Activated T-helper 1 cell treated with anti-CD3 and anti-CD28 coated beads, Interleukin-12 subunit alpha, Interleukin-12 subunit beta, Interleukin-2, Interleukin-4 antibody, amounts not matched to agents 30 ng/mL and 10 ng/mL and 1 ng/mL, durations not matched to agents 14 hours and 24 hours and 36 hours (primary cell): ENCODE results near the gene TTC17. TPM values are rescaled to one million over a fixed set of nuclear protein-coding genes. Genes with fewer than 3 reads are reported as not detected.
A peak's percentile ranks its signal among the peaks of the same experiment; 100 is the strongest.
"Not testable (repeated sequence)": the region's sequence is repeated elsewhere in the genome, so short reads cannot be mapped to it uniquely, and the experiment has no call there.

ENCODE experiments used
- DNase-seq: peaks from one replicate; pipeline ENCODE4 v3.0.0; 2021; ENCODE audit warnings: low spot score
- H3K27ac Mint-ChIP-seq: one replicate; pipeline ENCODE4 v1.8.0; 2021; ENCODE audit warnings: mild to moderate bottlenecking, mixed read lengths
- H3K27me3 Mint-ChIP-seq: one replicate; pipeline ENCODE4 v1.8.0; 2022; ENCODE audit warnings: mild to moderate bottlenecking, moderate library complexity, mixed read lengths; ENCODE audit not compliant: insufficient read depth
- H3K36me3 Mint-ChIP-seq: one replicate; pipeline ENCODE4 v1.8.0; 2021; ENCODE audit warnings: low read depth, mixed read lengths
- H3K4me1 Mint-ChIP-seq: one replicate; pipeline ENCODE4 v1.8.0; 2021; ENCODE audit warnings: low read depth, mixed read lengths
- H3K4me3 Mint-ChIP-seq: one replicate; pipeline ENCODE4 v1.8.0; 2021; ENCODE audit warnings: mild to moderate bottlenecking, moderate library complexity, mixed read lengths
- H3K9me3 Mint-ChIP-seq: one replicate; pipeline ENCODE4 v1.8.0; 2021; ENCODE audit warnings: mixed read lengths
- intact Hi-C: fragments of 100-400 bp; cut with micrococcal nuclease; formaldehyde crosslinking; loops from one replicate; pipeline ENCODE4 v1.15.1; 2024
- total RNA-seq: library from RNA; stranded (reverse); gene quantifications from 2 replicates; pipeline ENCODE4 v1.2.3, GENCODE V29; 2022

Gene TTC17
- 74.4 and 74.7 TPM in 2 replicates for total RNA-seq

GRCh38 chr11:43358801-43359421 lies at the start of gene TTC17:
Gene TTC17, plus strand, starts transcription at chr11:43358920. Its CDS starts 35 bp downstream, at chr11:43358955.
- peaks cover 11% of the 10 kb centered on the region for H3K36me3 Mint-ChIP-seq
- DNase-seq, result peak; percentile 92
- H3K4me3 Mint-ChIP-seq, result peak within 1 kb of the TSS; percentile 94
- H3K9me3 Mint-ChIP-seq, result no peaks in the 10 kb centered on the region
- H3K4me1 Mint-ChIP-seq, result peaks cover 38% of the 10 kb centered on the region
- peak within 1 kb of the TSS; percentile 92 for H3K27ac Mint-ChIP-seq
- H3K27me3 Mint-ChIP-seq, result peaks cover 2% of the 10 kb centered on the region
- intact Hi-C loops, result loop anchor here (1.0 to 10.0 kb wide), 6 partner anchors 34 to 506 kb away; partner anchors contain the start of genes API5 and HSD17B12

- intact Hi-C loops, result loop anchor here (1.0 to 10.0 kb wide), 11 partner anchors 46 to 1253 kb away; partner anchors contain the start of genes ACCS, CD82, EXT2 and HSD17B12
- Mint-ChIP-seq H3K36me3 (peaks cover 5% of the 10 kb centered on the region), H3K4me1 (peaks cover 50% of the 10 kb centered on the region), H3K27me3 (peaks cover 2% of the 10 kb centered on the region), H3K4me3 (peak within 1 kb of the TSS; percentile 97), H3K27ac (peak within 1 kb of the TSS; percentile 93), H3K9me3 (no peaks in the 10 kb centered on the region)
- DNase-seq, result peak; percentile 89
Measured at GRCh38 chr11:43311791-43312607, 46.7 kb upstream of the TTC17 start, which contains the start of gene API5. Gene API5, plus strand, starts transcription at chr11:43311996. Its CDS starts 132 bp downstream, at chr11:43312128.

- H3K27me3 Mint-ChIP-seq, result no peaks in the 10 kb centered on the region
- H3K36me3 Mint-ChIP-seq, result peaks cover 12% of the 10 kb centered on the region
- intact Hi-C loops, result loop anchor here (2.0 to 10.0 kb wide), 3 partner anchors 17 to 1249 kb away; partner anchors contain the start of genes ACCS and CD82
- no peaks in the 10 kb centered on the region for H3K9me3 Mint-ChIP-seq
- peaks cover 51% of the 10 kb centered on the region for H3K4me1 Mint-ChIP-seq
- no peak overlapping the region for H3K4me3 Mint-ChIP-seq
- DNase-seq, result no peak
- no peak overlapping the region for H3K27ac Mint-ChIP-seq
Measured at GRCh38 chr11:43315966-43316365, 42.8 kb upstream of the TTC17 start.

- no peaks in the 10 kb centered on the region for H3K27me3 Mint-ChIP-seq
- no peak overlapping the region for H3K27ac Mint-ChIP-seq
- H3K4me3 Mint-ChIP-seq, result no peak overlapping the region
- H3K4me1 Mint-ChIP-seq, result peaks cover 49% of the 10 kb centered on the region
- intact Hi-C loops, result loop anchor here (2.0 to 10.0 kb wide), 3 partner anchors 16 to 1248 kb away; partner anchors contain the start of genes ACCS and CD82
- H3K36me3 Mint-ChIP-seq, result peaks cover 13% of the 10 kb centered on the region
- H3K9me3 Mint-ChIP-seq, result no peaks in the 10 kb centered on the region
- DNase-seq, result no peak
Measured at GRCh38 chr11:43316451-43316850, 42.3 kb upstream of the TTC17 start.

GRCh38 chr11:43327987-43328386 lies 30.7 kb upstream of the TTC17 start:
- no peak for DNase-seq
- H3K36me3 Mint-ChIP-seq, result peaks cover 62% of the 10 kb centered on the region

GRCh38 chr11:43328482-43328881 lies 30.2 kb upstream of the TTC17 start:
- Mint-ChIP-seq H3K4me3 (no peak overlapping the region), H3K9me3 (no peaks in the 10 kb centered on the region), H3K36me3 (peaks cover 62% of the 10 kb centered on the region), H3K27ac (no peak overlapping the region), H3K4me1 (peaks cover 5% of the 10 kb centered on the region), H3K27me3 (no peaks in the 10 kb centered on the region)
- intact Hi-C loops, result no loop called here
- DNase-seq, result no peak

More at GRCh38 chr11:43327987-43328386, 30.7 kb upstream of the TTC17 start:
- Mint-ChIP-seq H3K27ac (no peak overlapping the region), H3K4me3 (no peak overlapping the region), H3K9me3 (no peaks in the 10 kb centered on the region), H3K27me3 (no peaks in the 10 kb centered on the region), H3K4me1 (peaks cover 5% of the 10 kb centered on the region)
- intact Hi-C loops, result no loop called here

GRCh38 chr11:43341159-43341558 lies 17.6 kb upstream of the TTC17 start:
- Mint-ChIP-seq H3K36me3 (peaks cover 26% of the 10 kb centered on the region), H3K27ac (no peak overlapping the region), H3K27me3 (no peaks in the 10 kb centered on the region), H3K9me3 (no peaks in the 10 kb centered on the region), H3K4me1 (no peaks in the 10 kb centered on the region), H3K4me3 (no peak overlapping the region)
- intact Hi-C loops, result no loop called here
- no peak for DNase-seq

GRCh38 chr11:43351426-43351825 lies 7.3 kb upstream of the TTC17 start:
- DNase-seq, H3K9me3 Mint-ChIP-seq, H3K36me3 Mint-ChIP-seq, H3K4me3 Mint-ChIP-seq, H3K27ac Mint-ChIP-seq, H3K4me1 Mint-ChIP-seq, H3K27me3 Mint-ChIP-seq: not testable (repeated sequence)
- intact Hi-C loops, result loop anchor here (10.0 kb wide), 1 partner anchor 513 kb away; no protein-coding TSS in a partner anchor

- Mint-ChIP-seq H3K27ac (no peak overlapping the region), H3K9me3 (no peaks in the 10 kb centered on the region), H3K4me1 (peaks cover 15% of the 10 kb centered on the region), H3K27me3 (peaks cover 2% of the 10 kb centered on the region), H3K36me3 (peaks cover 2% of the 10 kb centered on the region), H3K4me3 (no peak overlapping the region)
- DNase-seq, result no peak
- intact Hi-C loops, result loop anchor here (10.0 kb wide), 1 partner anchor 510 kb away; no protein-coding TSS in a partner anchor
Measured at GRCh38 chr11:43354311-43354710, 4.4 kb upstream of the TTC17 start.

- peaks cover 2% of the 10 kb centered on the region for H3K36me3 Mint-ChIP-seq
- H3K9me3 Mint-ChIP-seq, result no peaks in the 10 kb centered on the region
- H3K27ac Mint-ChIP-seq, result no peak overlapping the region
- peaks cover 34% of the 10 kb centered on the region for H3K4me1 Mint-ChIP-seq
- no peak overlapping the region for H3K4me3 Mint-ChIP-seq
- DNase-seq, result no peak
- H3K27me3 Mint-ChIP-seq, result peaks cover 2% of the 10 kb centered on the region
- intact Hi-C loops, result loop anchor here (10.0 kb wide), 1 partner anchor 508 kb away; no protein-coding TSS in a partner anchor
Measured at GRCh38 chr11:43356336-43356735, 2.4 kb upstream of the TTC17 start.

GRCh38 chr11:43358279-43358800 lies 380 bp upstream of the TTC17 start:
- Mint-ChIP-seq H3K36me3 (peaks cover 7% of the 10 kb centered on the region), H3K27ac (peak overlapping the region; percentile 92), H3K27me3 (peaks cover 2% of the 10 kb centered on the region), H3K4me1 (peaks cover 38% of the 10 kb centered on the region), H3K9me3 (no peaks in the 10 kb centered on the region), H3K4me3 (peak overlapping the region; percentile 94)
- no peak for DNase-seq
- intact Hi-C loops, result loop anchor here (1.0 to 10.0 kb wide), 5 partner anchors 34 to 506 kb away; partner anchors contain the start of gene API5

GRCh38 chr11:43359422-43359818 lies 700 bp downstream of the TTC17 start:
- DNase-seq, result peak; percentile 36
- peaks cover 11% of the 10 kb centered on the region for H3K36me3 Mint-ChIP-seq
- peak overlapping the region; percentile 92 for H3K27ac Mint-ChIP-seq
- H3K4me3 Mint-ChIP-seq, result peak overlapping the region; percentile 94
- peaks cover 38% of the 10 kb centered on the region for H3K4me1 Mint-ChIP-seq
- peaks cover 2% of the 10 kb centered on the region for H3K27me3 Mint-ChIP-seq
- H3K9me3 Mint-ChIP-seq, result no peaks in the 10 kb centered on the region
- intact Hi-C loops, result loop anchor here (1.0 to 10.0 kb wide), 3 partner anchors 33 to 505 kb away; partner anchors contain the start of gene HSD17B12
